ENCODE data around the gene BRD3OS. TPM values are rescaled to one million over a fixed set of nuclear protein-coding genes. Genes with fewer than 3 reads are reported as not detected.

BRD3OS gene
- total and polyA plus RNA-seq, 2 of the 13 experiments (the other 11 are each of a cell fraction or from before 2014, with no cell fraction given) = 4.9 to 5.7 TPM

DNA sequence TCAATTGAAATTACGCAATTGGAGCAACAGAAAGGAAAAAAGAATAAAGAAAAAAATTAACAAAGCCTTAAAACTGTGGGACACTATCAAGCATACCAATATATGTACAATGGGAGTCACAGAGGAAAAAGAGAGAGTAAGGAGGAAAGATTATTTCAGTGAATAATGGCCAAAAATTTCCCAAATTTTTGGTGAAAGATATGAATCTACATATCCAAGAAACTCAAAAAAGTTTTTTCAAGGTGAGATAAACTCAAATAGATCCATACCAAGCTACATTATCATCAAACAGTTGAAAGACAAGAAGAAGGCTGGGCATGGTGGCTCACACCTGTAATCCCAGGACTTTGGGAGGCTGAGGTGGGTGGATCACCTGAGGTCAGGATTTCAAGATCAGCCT, 51.4 kb downstream of the BRD3OS start:
- H4K20me1 ChIP-seq (ENCODE audit: insufficient read depth, low read length) = no peaks in the 10 kb centered on the region
- no TSS peak for BruUV-seq (replicated peaks)
- H3K27ac ChIP-seq (ENCODE audit: extremely low read length, insufficient read depth, low read length) = no peak overlapping the region
- H3K79me2 ChIP-seq (ENCODE audit: insufficient read depth, low read length) = no peaks in the 10 kb centered on the region
- DNase-seq (ENCODE audit: low spot score) (no peak), FAIRE-seq (no peak), ATAC-seq (no peak)
- H3K9ac ChIP-seq (ENCODE audit: insufficient read depth, low read depth, low read length) = no peak overlapping the region
- intact Hi-C loops (cut with micrococcal nuclease; ENCODE audit: unreplicated experiment) = no loop called here
- peaks cover 7% of the 10 kb centered on the region; the same call in 1 of the 2 replicates for H3K4me1 ChIP-seq (ENCODE audit: insufficient read depth, low read length)
- peaks cover 6% of the 10 kb centered on the region for H3K9me3 ChIP-seq (ENCODE audit: low read length)
- H3K4me3 ChIP-seq (replicated peaks in 1 of 3; ENCODE audit: insufficient read depth in 1 of 3, low read depth in 2 of 3, low read length in 3 of 3) = no peak overlapping the region
- peaks cover 0 to 25% of the 10 kb centered on the region in 2 experiments; a peak in 3 of 5 replicates for H3K27me3 ChIP-seq (ENCODE audit: control insufficient read depth in 1 of 2, insufficient read depth in 2 of 2, low read length in 2 of 2)
- H3K36me3 ChIP-seq (replicated peaks in 1 of 2; ENCODE audit: control insufficient read depth in 1 of 2, insufficient read depth in 2 of 2, low read length in 2 of 2) = no peaks in the 10 kb centered on the region
- ChIA-PET POLR2A (no interaction called here), CTCF (ENCODE audit: low intra/inter-chr PET ratio, low total read pairs) (no interaction called here)
- in situ Hi-C loops (cut with HindIII; ENCODE audit: extremely low pct_ligation_motif_present, low pct_unique_long_range_greater_than_20kb) = no loop called here
- H2AFZ ChIP-seq (ENCODE audit: low read length) = no peak overlapping the region
- TF ChIP-seq NR2F1 (CRISPR knock-in tag; IDR thresholded peaks at IDR 0.05) (no peak), PRDM4 (CRISPR knock-in tag; IDR thresholded peaks at IDR 0.05; ENCODE audit: borderline replicate concordance) (no peak), ZNF790 (CRISPR knock-in tag; IDR thresholded peaks at IDR 0.05; ENCODE audit: borderline replicate concordance) (no peak), ARID2 (CRISPR knock-in tag; IDR thresholded peaks at IDR 0.05; ENCODE audit: borderline replicate concordance) (no peak), ZNF382 (CRISPR knock-in tag; IDR thresholded peaks at IDR 0.05; ENCODE audit: borderline replicate concordance) (no peak), ZMYM3 (CRISPR knock-in tag; IDR thresholded peaks at IDR 0.05) (no peak), ZNF383 (CRISPR knock-in tag; IDR thresholded peaks at IDR 0.05; ENCODE audit: borderline replicate concordance) (no peak), ZNF317 (CRISPR knock-in tag; IDR thresholded peaks at IDR 0.05) (no peak)
- WGBS (ENCODE audit: low lambda C conversion rate) = 7% methylated on average over 1 of the region's 1 CpG
- no peak overlapping the region for H3K4me2 ChIP-seq (ENCODE audit: low read depth, low read length)

Other genes with a start within 250 kb of the BRD3OS start
- gene VAV2, start 33.2 kb upstream of the BRD3OS start, total RNA-seq (2016; rRNA removed; fragmentation: Illumina TruSeq; extraction: Trizol) = 21.2 and 22.5 TPM in 2 replicates
- gene VAV2, start 33.2 kb upstream of the BRD3OS start, polyA plus RNA-seq (2011; rRNA removed) = 22.9 and 32.7 TPM in 2 replicates
- 5.9 and 11.2 TPM in 2 replicates for gene BRD3, start 42.5 kb downstream of the BRD3OS start, total RNA-seq (2016; rRNA removed; fragmentation: Illumina TruSeq; extraction: Trizol)
- 12.8 and 12.9 TPM in 2 replicates for gene BRD3, start 42.5 kb downstream of the BRD3OS start, polyA plus RNA-seq (2011; rRNA removed)
- 31.6 and 34.3 TPM in 2 replicates for gene WDR5, start 110.6 kb downstream of the BRD3OS start, total RNA-seq (2016; rRNA removed; fragmentation: Illumina TruSeq; extraction: Trizol)
- gene WDR5, start 110.6 kb downstream of the BRD3OS start, polyA plus RNA-seq (2011; rRNA removed) = 34.3 and 39.8 TPM in 2 replicates
- 894 TPM in 1 of 2 replicates, not detected in the other for gene RNU6ATAC, start 139.1 kb downstream of the BRD3OS start, total RNA-seq (2016; rRNA removed; fragmentation: Illumina TruSeq; extraction: Trizol)
- not detected in 2 replicates for gene RNU6ATAC, start 139.1 kb downstream of the BRD3OS start, polyA plus RNA-seq (2011; rRNA removed)